ENCODE measurements around the gene HECTD2. TPM values are rescaled to one million over a fixed set of nuclear protein-coding genes. Genes with fewer than 3 reads are reported as not detected.

Gene HECTD2
- polyA plus RNA-seq, 3 donors = 0.12 TPM; not detected in 2

GRCh38 chr10:91517394-91517793 is 107.2 kb downstream of the HECTD2 start:
- Histone ChIP-seq H3K4me1 (ENCODE audit: control insufficient read depth in 1 of 2, insufficient read depth in 2 of 2, low read length in 2 of 2) (peaks cover 3 to 14% of the 10 kb centered on the region in 2 donors), H3K27me3 (ENCODE audit: control insufficient read depth in 2 of 2, insufficient read depth in 2 of 2, low read length in 2 of 2) (no peaks in the 10 kb centered on the region), H3K4me2 (replicated peaks; ENCODE audit: extremely low read depth, low read length, poor library complexity, severe bottlenecking) (no peak overlapping the region), H4K20me1 (ENCODE audit: insufficient read depth, low read length) (no peaks in the 10 kb centered on the region), H2AFZ (ENCODE audit: insufficient read depth, low read depth, low read length, poor library complexity, severe bottlenecking) (no peak overlapping the region), H3K27ac (ENCODE audit: low read depth in 1 of 2, low read length in 2 of 2) (no peak overlapping the region), H3K9ac (ENCODE audit: insufficient read depth, low read length, poor library complexity, severe bottlenecking) (no peak overlapping the region), H3K9me3 (replicated peaks in 1 of 2; ENCODE audit: control insufficient read depth in 1 of 2, insufficient read depth in 1 of 2, low read length in 2 of 2) (no peaks in the 10 kb centered on the region), H3K79me2 (ENCODE audit: insufficient read depth, low read length) (no peaks in the 10 kb centered on the region), H3K4me3 (replicated peaks in 1 of 3; ENCODE audit: low read depth in 2 of 3, low read length in 3 of 3) (no peak overlapping the region), H3K36me3 (replicated peaks in 1 of 2; ENCODE audit: control insufficient read depth in 1 of 2, insufficient read depth in 2 of 2, low read length in 2 of 2) (no peaks in the 10 kb centered on the region)
- no peaks in the 10 kb centered on the region for H3K36me3 Mint-ChIP-seq
- no peaks in the 10 kb centered on the region for H3K27me3 Mint-ChIP-seq (ENCODE audit: low read depth in 3 of 3)
- H3K4me3 Mint-ChIP-seq = no peak overlapping the region
- TF ChIP-seq, protein P1, sequence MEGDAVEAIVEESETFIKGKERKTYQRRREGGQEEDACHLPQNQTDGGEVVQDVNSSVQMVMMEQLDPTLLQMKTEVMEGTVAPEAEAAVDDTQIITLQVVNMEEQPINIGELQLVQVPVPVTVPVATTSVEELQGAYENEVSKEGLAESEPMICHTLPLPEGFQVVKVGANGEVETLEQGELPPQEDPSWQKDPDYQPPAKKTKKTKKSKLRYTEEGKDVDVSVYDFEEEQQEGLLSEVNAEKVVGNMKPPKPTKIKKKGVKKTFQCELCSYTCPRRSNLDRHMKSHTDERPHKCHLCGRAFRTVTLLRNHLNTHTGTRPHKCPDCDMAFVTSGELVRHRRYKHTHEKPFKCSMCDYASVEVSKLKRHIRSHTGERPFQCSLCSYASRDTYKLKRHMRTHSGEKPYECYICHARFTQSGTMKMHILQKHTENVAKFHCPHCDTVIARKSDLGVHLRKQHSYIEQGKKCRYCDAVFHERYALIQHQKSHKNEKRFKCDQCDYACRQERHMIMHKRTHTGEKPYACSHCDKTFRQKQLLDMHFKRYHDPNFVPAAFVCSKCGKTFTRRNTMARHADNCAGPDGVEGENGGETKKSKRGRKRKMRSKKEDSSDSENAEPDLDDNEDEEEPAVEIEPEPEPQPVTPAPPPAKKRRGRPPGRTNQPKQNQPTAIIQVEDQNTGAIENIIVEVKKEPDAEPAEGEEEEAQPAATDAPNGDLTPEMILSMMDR (IDR thresholded peaks at IDR 0.05) = no peak
- H3K27ac Mint-ChIP-seq = no peak overlapping the region
- peaks cover 18% of the 10 kb centered on the region for H3K4me1 Mint-ChIP-seq
- H3K9me3 Mint-ChIP-seq = peaks cover 0 to 7% (median 3%) of the 10 kb centered on the region in 7 donors
- no peak for DNase-seq
- intact Hi-C loops (cut with micrococcal nuclease) = no loop called here

- Mint-ChIP-seq H3K36me3 (no peaks in the 10 kb centered on the region), H3K9me3 (peaks cover 2 to 13% (median 7%) of the 10 kb centered on the region in 7 donors), H3K27ac (no peak overlapping the region), H3K27me3 (ENCODE audit: low read depth in 3 of 3) (peaks cover 0 to 3% (median 0%) of the 10 kb centered on the region in 3 donors), H3K4me1 (peaks cover 18% of the 10 kb centered on the region), H3K4me3 (no peak overlapping the region)
- intact Hi-C loops (cut with micrococcal nuclease) = no loop called here
- peaks cover 3 to 14% of the 10 kb centered on the region in 2 donors for H3K4me1 ChIP-seq (ENCODE audit: control insufficient read depth in 1 of 2, insufficient read depth in 2 of 2, low read length in 2 of 2)
- no peaks in the 10 kb centered on the region for H3K36me3 ChIP-seq (replicated peaks in 1 of 2; ENCODE audit: control insufficient read depth in 1 of 2, insufficient read depth in 2 of 2, low read length in 2 of 2)
- H2AFZ ChIP-seq (ENCODE audit: insufficient read depth, low read depth, low read length, poor library complexity, severe bottlenecking) = no peak overlapping the region
- no peaks in the 10 kb centered on the region for H3K79me2 ChIP-seq (ENCODE audit: insufficient read depth, low read length)
- no peak overlapping the region for H3K4me2 ChIP-seq (replicated peaks; ENCODE audit: extremely low read depth, low read length, poor library complexity, severe bottlenecking)
- TF ChIP-seq, protein P1 (IDR thresholded peaks at IDR 0.05) = no peak
- H3K9ac ChIP-seq (ENCODE audit: insufficient read depth, low read length, poor library complexity, severe bottlenecking) = no peak overlapping the region
- DNase-seq = no peak
- no peaks in the 10 kb centered on the region for H3K9me3 ChIP-seq (replicated peaks in 1 of 2; ENCODE audit: control insufficient read depth in 1 of 2, insufficient read depth in 1 of 2, low read length in 2 of 2)
- 96% methylated on average over 4 of the region's 7 CpGs for WGBS (ENCODE audit: insufficient coverage)
- no peak overlapping the region for H3K27ac ChIP-seq (ENCODE audit: low read depth in 1 of 2, low read length in 2 of 2)
- no peak overlapping the region for H3K4me3 ChIP-seq (replicated peaks in 1 of 3; ENCODE audit: low read depth in 2 of 3, low read length in 3 of 3)
- no peaks in the 10 kb centered on the region for H3K27me3 ChIP-seq (ENCODE audit: control insufficient read depth in 2 of 2, insufficient read depth in 2 of 2, low read length in 2 of 2)
- no peaks in the 10 kb centered on the region for H4K20me1 ChIP-seq (ENCODE audit: insufficient read depth, low read length)
These were observed 109.9 kb downstream of the HECTD2 start for GRCh38 chr10:91519899-91520514.
